Hepatocyte (in vitro differentiated cells): ENCODE measurements around the gene NDC1. TPM values are rescaled to one million over a fixed set of nuclear protein-coding genes. Genes with fewer than 3 reads are reported as not detected.

Source experiments
- DNase-seq: peaks from one replicate; pipeline ENCODE4 v3.0.0-alpha.2; 2016; ENCODE audit warnings: low spot score
- H2AFZ ChIP-seq: fragments of 200-600 bp; sonication (generic); 2 replicates; pipeline ENCODE4 v1.6.0; 2016; ENCODE audit warnings: antibody characterized with exemption, mild to moderate bottlenecking
- H3K27ac ChIP-seq: fragments of 200-600 bp; sonication (generic); 2 replicates; pipeline ENCODE4 v1.5.1; 2016; ENCODE audit warnings: mild to moderate bottlenecking
- H3K27me3 ChIP-seq: fragments of 200-600 bp; sonication (generic); 2 replicates; pipeline ENCODE4 v1.6.1; 2016
- H3K36me3 ChIP-seq: fragments of 200-600 bp; sonication (generic); replicated peaks from 2 replicates; pipeline ENCODE4 v1.5.1; 2016; ENCODE audit warnings: low read depth; ENCODE audit not compliant: insufficient read depth
- H3K4me1 ChIP-seq: fragments of 200-600 bp; sonication (generic); 2 replicates; pipeline ENCODE4 v1.5.1; 2016; ENCODE audit warnings: mild to moderate bottlenecking, moderate library complexity; ENCODE audit not compliant: insufficient read depth
- H3K4me2 ChIP-seq: fragments of 200-600 bp; sonication (generic); 2 replicates; pipeline ENCODE4 v1.6.0; 2016
- H3K4me3 ChIP-seq: fragments of 200-600 bp; sonication (generic); 2 replicates; pipeline ENCODE4 v1.5.1; 2016; ENCODE audit warnings: mild to moderate bottlenecking
- H3K79me2 ChIP-seq: fragments of 200-600 bp; sonication (generic); 2 replicates; pipeline ENCODE4 v1.6.0; 2017; ENCODE audit warnings: mild to moderate bottlenecking
- H3K9me2 ChIP-seq: fragments of 200-600 bp; sonication (generic); replicated peaks from 2 replicates; pipeline ENCODE4 v1.6.0; 2017; ENCODE audit warnings: mild to moderate bottlenecking; ENCODE audit not compliant: insufficient read depth
- H3K9me3 ChIP-seq: fragments of 200-600 bp; sonication (generic); 2 replicates; pipeline ENCODE4 v1.5.1; 2016; ENCODE audit warnings: low read depth, mild to moderate bottlenecking
- H4K20me1 ChIP-seq: fragments of 200-600 bp; sonication (generic); 2 replicates; pipeline ENCODE4 v1.6.0; 2016; ENCODE audit warnings: mild to moderate bottlenecking; ENCODE audit not compliant: insufficient read depth, poor library complexity, severe bottlenecking
- EZH2 ChIP-seq: fragments of 200-600 bp; sonication (generic); IDR thresholded peaks from 2 replicates; pipeline ENCODE4 v1.6.1; 2016; ENCODE audit warnings: antibody characterized with exemption, mild to moderate bottlenecking, borderline replicate concordance
- EZH2phosphoT487 ChIP-seq: fragments of 200-600 bp; sonication (generic); IDR thresholded peaks from one replicate; pipeline ENCODE4 v1.6.1; 2018; ENCODE audit warnings: antibody characterized with exemption, mild to moderate bottlenecking, low read depth, moderate library complexity; ENCODE audit not compliant: unreplicated experiment, severe bottlenecking
- WGBS: methylation state at CpG from one replicate; pipeline ENCODE4 v1.1.6; 2016; ENCODE audit warnings: low lambda C conversion rate; ENCODE audit errors: missing lambda C conversion rate; 5-methylcytosine and 5-hydroxymethylcytosine counted together
- polyA plus RNA-seq: library from polyadenylated mRNA; unstranded; fragments of >200 nt; fragmentation: Nextera tagmentation; extraction: Ambion mirVana; gene quantifications from 2 replicates; pipeline ENCODE4 v1.2.1, GENCODE V29; 2016
- total RNA-seq: library from RNA; depleted of rRNA; stranded (reverse); fragments of >200 nt; gene quantifications from 2 replicates; pipeline ENCODE4 v1.2.3, GENCODE V29; 2014
- TF ChIP-seq, protein P1 (sequence below): fragments of 200-600 bp; sonication (generic); IDR thresholded peaks from 2 replicates; pipeline ENCODE4 v1.5.1; 2016; ENCODE audit warnings: antibody characterized with exemption, mild to moderate bottlenecking; ENCODE audit not compliant: poor library complexity

The NDC1 gene
- total and polyA plus RNA-seq, 2 experiments from 2014 or later = 7.8 to 23.1 TPM

GRCh38 chr1:53811414-53811851 lies 26.7 kb downstream of the NDC1 start:
- Histone ChIP-seq H3K27me3 (no peaks in the 10 kb centered on the region), H3K9me2 (no peaks in the 10 kb centered on the region), H4K20me1 (no peaks in the 10 kb centered on the region), H3K79me2 (no peaks in the 10 kb centered on the region), H3K9me3 (no peaks in the 10 kb centered on the region), H3K36me3 (peaks cover 3% of the 10 kb centered on the region), H2AFZ (no peak overlapping the region), H3K4me1 (no peaks in the 10 kb centered on the region), H3K4me2 (no peak overlapping the region), H3K4me3 (no peak overlapping the region), H3K27ac (no peak overlapping the region)
- DNase-seq = no peak
- 92% methylated on average over 4 of the region's 4 CpGs for WGBS
- TF ChIP-seq EZH2 (no peak), EZH2phosphoT487 (no peak)
- TF ChIP-seq, protein P1, sequence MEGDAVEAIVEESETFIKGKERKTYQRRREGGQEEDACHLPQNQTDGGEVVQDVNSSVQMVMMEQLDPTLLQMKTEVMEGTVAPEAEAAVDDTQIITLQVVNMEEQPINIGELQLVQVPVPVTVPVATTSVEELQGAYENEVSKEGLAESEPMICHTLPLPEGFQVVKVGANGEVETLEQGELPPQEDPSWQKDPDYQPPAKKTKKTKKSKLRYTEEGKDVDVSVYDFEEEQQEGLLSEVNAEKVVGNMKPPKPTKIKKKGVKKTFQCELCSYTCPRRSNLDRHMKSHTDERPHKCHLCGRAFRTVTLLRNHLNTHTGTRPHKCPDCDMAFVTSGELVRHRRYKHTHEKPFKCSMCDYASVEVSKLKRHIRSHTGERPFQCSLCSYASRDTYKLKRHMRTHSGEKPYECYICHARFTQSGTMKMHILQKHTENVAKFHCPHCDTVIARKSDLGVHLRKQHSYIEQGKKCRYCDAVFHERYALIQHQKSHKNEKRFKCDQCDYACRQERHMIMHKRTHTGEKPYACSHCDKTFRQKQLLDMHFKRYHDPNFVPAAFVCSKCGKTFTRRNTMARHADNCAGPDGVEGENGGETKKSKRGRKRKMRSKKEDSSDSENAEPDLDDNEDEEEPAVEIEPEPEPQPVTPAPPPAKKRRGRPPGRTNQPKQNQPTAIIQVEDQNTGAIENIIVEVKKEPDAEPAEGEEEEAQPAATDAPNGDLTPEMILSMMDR = no peak

GRCh38 chr1:53810497-53810896 lies 27.6 kb downstream of the NDC1 start:
- H3K4me1 ChIP-seq = no peaks in the 10 kb centered on the region
- no peak overlapping the region for H3K4me2 ChIP-seq
- peaks cover 3% of the 10 kb centered on the region for H3K36me3 ChIP-seq
- no peak for DNase-seq
- H3K79me2 ChIP-seq = no peaks in the 10 kb centered on the region
- no peaks in the 10 kb centered on the region for H3K27me3 ChIP-seq
- TF ChIP-seq, protein P1 = no peak
- no peak for TF ChIP-seq EZH2phosphoT487
- no peak for TF ChIP-seq EZH2
- H3K9me3 ChIP-seq = no peaks in the 10 kb centered on the region
- WGBS = 93% methylated on average over 2 of the region's 2 CpGs
- no peaks in the 10 kb centered on the region for H4K20me1 ChIP-seq
- no peak overlapping the region for H2AFZ ChIP-seq
- no peak overlapping the region for H3K27ac ChIP-seq
- H3K4me3 ChIP-seq = no peak overlapping the region
- no peaks in the 10 kb centered on the region for H3K9me2 ChIP-seq

- TF ChIP-seq EZH2phosphoT487 (no peak), EZH2 (no peak)
- TF ChIP-seq, protein P1 = no peak
- H3K79me2 ChIP-seq = no peaks in the 10 kb centered on the region
- H3K27ac ChIP-seq = no peak overlapping the region
- no peak overlapping the region for H2AFZ ChIP-seq
- no peak overlapping the region for H3K4me2 ChIP-seq
- no peaks in the 10 kb centered on the region for H3K27me3 ChIP-seq
- no peaks in the 10 kb centered on the region for H3K9me2 ChIP-seq
- DNase-seq = no peak
- H3K9me3 ChIP-seq = no peaks in the 10 kb centered on the region
- no peaks in the 10 kb centered on the region for H3K4me1 ChIP-seq
- 97% methylated on average over 5 of the region's 5 CpGs for WGBS
- H3K36me3 ChIP-seq = peaks cover 3% of the 10 kb centered on the region
- no peaks in the 10 kb centered on the region for H4K20me1 ChIP-seq
- H3K4me3 ChIP-seq = no peak overlapping the region
These were observed 28.1 kb downstream of the NDC1 start for GRCh38 chr1:53810007-53810406.

GRCh38 chr1:53807916-53808315 lies 30.2 kb downstream of the NDC1 start:
- H3K27me3 ChIP-seq = no peaks in the 10 kb centered on the region
- H3K36me3 ChIP-seq = peaks cover 3% of the 10 kb centered on the region
- DNase-seq = no peak
- H3K9me3 ChIP-seq = no peaks in the 10 kb centered on the region
- no peak for TF ChIP-seq EZH2phosphoT487
- TF ChIP-seq, protein P1 = no peak
- TF ChIP-seq EZH2 = no peak
- H3K4me1 ChIP-seq = no peaks in the 10 kb centered on the region
- H3K9me2 ChIP-seq = no peaks in the 10 kb centered on the region
- H3K4me3 ChIP-seq = no peak overlapping the region
- H4K20me1 ChIP-seq = no peaks in the 10 kb centered on the region
- H3K27ac ChIP-seq = no peak overlapping the region
- no peaks in the 10 kb centered on the region for H3K79me2 ChIP-seq
- no peak overlapping the region for H2AFZ ChIP-seq
- H3K4me2 ChIP-seq = no peak overlapping the region
- 46% methylated on average over 5 of the region's 5 CpGs for WGBS
